ENCODE measurements around the gene ZNF234.

ZNF234 gene

DNA sequence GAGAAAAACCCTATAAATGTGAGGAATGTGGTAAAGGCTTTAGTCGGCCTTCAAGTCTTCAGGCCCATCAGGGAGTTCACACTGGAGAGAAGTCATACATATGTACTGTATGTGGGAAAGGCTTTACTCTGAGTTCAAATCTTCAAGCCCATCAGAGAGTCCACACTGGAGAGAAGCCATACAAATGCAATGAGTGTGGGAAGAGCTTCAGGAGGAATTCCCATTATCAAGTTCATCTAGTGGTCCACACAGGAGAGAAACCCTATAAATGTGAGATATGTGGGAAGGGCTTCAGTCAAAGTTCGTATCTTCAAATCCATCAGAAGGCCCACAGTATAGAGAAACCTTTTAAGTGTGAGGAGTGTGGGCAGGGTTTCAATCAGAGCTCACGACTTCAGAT is 35.2 kb downstream of the ZNF234 start:
- H3K9ac ChIP-seq (ENCODE audit: low read depth, low read length, poor library complexity, severe bottlenecking) = no peak overlapping the region
- H3K36me3 ChIP-seq (ENCODE audit: insufficient read depth, low read length) = peaks cover 60% of the 10 kb centered on the region
- no peaks in the 10 kb centered on the region for H3K9me2 ChIP-seq (replicated peaks; ENCODE audit: low read depth, low read length)
- H3K27me3 ChIP-seq (ENCODE audit: insufficient read depth, low read length, poor library complexity, severe bottlenecking) = no peaks in the 10 kb centered on the region
- H3K4me3 ChIP-seq (ENCODE audit: low read length, poor library complexity, severe bottlenecking) = no peak overlapping the region
- TF ChIP-seq EZH2phosphoT487 (IDR thresholded peaks at IDR 0.05; ENCODE audit: borderline replicate concordance) (no peak), CTCF (conservative IDR thresholded peaks at IDR 0.05; ENCODE audit: low read length) (no peak)
- H3K4me2 ChIP-seq (ENCODE audit: low read depth, low read length, poor library complexity, severe bottlenecking) = no peak overlapping the region
- no peaks in the 10 kb centered on the region for H3F3A ChIP-seq (ENCODE audit: low read depth)
- no peak overlapping the region for H2AFZ ChIP-seq (ENCODE audit: low read length)
- H3K9me3 ChIP-seq (ENCODE audit: insufficient read depth, low read depth, low read length) = peaks cover 8% of the 10 kb centered on the region; the same call in 1 of the 2 replicates
- no peaks in the 10 kb centered on the region for H3K79me2 ChIP-seq (ENCODE audit: insufficient read depth, low read length)
- no peaks in the 10 kb centered on the region for H3K4me1 ChIP-seq (ENCODE audit: insufficient read depth, low read length, poor library complexity, severe bottlenecking)
- no peaks in the 10 kb centered on the region for H4K20me1 ChIP-seq (ENCODE audit: insufficient read depth, low read length, poor library complexity, severe bottlenecking)

- TF ChIP-seq EZH2phosphoT487 (IDR thresholded peaks at IDR 0.05; ENCODE audit: borderline replicate concordance) = no peak
- no peak for TF ChIP-seq CTCF (conservative IDR thresholded peaks at IDR 0.05; ENCODE audit: low read length)
- Histone ChIP-seq H3K4me2 (ENCODE audit: low read depth, low read length, poor library complexity, severe bottlenecking) (no peak overlapping the region), H3K4me1 (ENCODE audit: insufficient read depth, low read length, poor library complexity, severe bottlenecking) (no peaks in the 10 kb centered on the region), H3K9me3 (ENCODE audit: insufficient read depth, low read depth, low read length) (no peaks in the 10 kb centered on the region; the same call in 1 of the 2 replicates), H3K9me2 (replicated peaks; ENCODE audit: low read depth, low read length) (no peaks in the 10 kb centered on the region), H3K9ac (ENCODE audit: low read depth, low read length, poor library complexity, severe bottlenecking) (no peak overlapping the region), H3K36me3 (ENCODE audit: insufficient read depth, low read length) (peaks cover 16% of the 10 kb centered on the region), H3K4me3 (ENCODE audit: low read length, poor library complexity, severe bottlenecking) (no peak overlapping the region), H4K20me1 (ENCODE audit: insufficient read depth, low read length, poor library complexity, severe bottlenecking) (no peaks in the 10 kb centered on the region), H3F3A (ENCODE audit: low read depth) (no peaks in the 10 kb centered on the region), H3K27me3 (ENCODE audit: insufficient read depth, low read length, poor library complexity, severe bottlenecking) (peaks cover 6% of the 10 kb centered on the region), H3K79me2 (ENCODE audit: insufficient read depth, low read length) (no peaks in the 10 kb centered on the region), H2AFZ (ENCODE audit: low read length) (no peak overlapping the region)
Observed at GRCh38 chr19:44180968-44181367, 39.6 kb downstream of the ZNF234 start.

DNA sequence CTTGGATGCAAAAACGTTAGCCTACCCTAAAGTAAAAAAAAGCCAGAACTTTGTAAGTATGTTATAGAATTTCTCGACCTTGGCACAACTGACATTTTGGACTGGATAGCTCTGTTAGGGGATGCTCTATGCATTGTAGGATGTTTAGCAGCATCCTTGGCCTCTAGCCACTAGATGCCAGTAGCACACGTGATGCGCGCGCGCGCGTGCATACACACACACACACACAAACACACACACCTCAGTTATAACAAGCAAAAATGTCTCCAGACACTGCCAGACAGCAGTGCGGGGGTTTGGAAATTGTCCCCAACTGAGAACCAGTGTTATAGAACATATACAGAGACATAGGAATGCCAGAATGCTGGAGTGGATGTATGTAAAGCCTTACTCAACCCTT is 40.8 kb downstream of the ZNF234 start:
- Histone ChIP-seq H3K4me3 (ENCODE audit: low read length, poor library complexity, severe bottlenecking) (no peak overlapping the region), H3K36me3 (ENCODE audit: insufficient read depth, low read length) (0 out of 2 replicates have a peak, but pooled peaks cover 5% of the 10 kb centered on the region), H2AFZ (ENCODE audit: low read length) (no peak overlapping the region), H3F3A (ENCODE audit: low read depth) (no peaks in the 10 kb centered on the region), H3K4me1 (ENCODE audit: insufficient read depth, low read length, poor library complexity, severe bottlenecking) (no peaks in the 10 kb centered on the region), H3K9me2 (replicated peaks; ENCODE audit: low read depth, low read length) (no peaks in the 10 kb centered on the region), H3K27me3 (ENCODE audit: insufficient read depth, low read length, poor library complexity, severe bottlenecking) (peaks cover 16% of the 10 kb centered on the region), H4K20me1 (ENCODE audit: insufficient read depth, low read length, poor library complexity, severe bottlenecking) (no peaks in the 10 kb centered on the region), H3K9ac (ENCODE audit: low read depth, low read length, poor library complexity, severe bottlenecking) (no peak overlapping the region), H3K4me2 (ENCODE audit: low read depth, low read length, poor library complexity, severe bottlenecking) (no peak overlapping the region), H3K9me3 (ENCODE audit: insufficient read depth, low read depth, low read length) (no peaks in the 10 kb centered on the region; the same call in 1 of the 2 replicates), H3K79me2 (ENCODE audit: insufficient read depth, low read length) (no peaks in the 10 kb centered on the region)
- TF ChIP-seq CTCF (conservative IDR thresholded peaks at IDR 0.05; ENCODE audit: low read length) = no peak
- TF ChIP-seq EZH2phosphoT487 (IDR thresholded peaks at IDR 0.05; ENCODE audit: borderline replicate concordance) = no peak
